HepG2 (cell line): Measurements from ENCODE around the gene PIN4. TPM values are rescaled to one million over a fixed set of nuclear protein-coding genes. Genes with fewer than 3 reads are reported as not detected.

ENCODE experiments used
- ATAC-seq: fragments of 200-7000 bp; cut with Tn5 transposase; 3 replicates; pipeline ENCODE4 v1.9.1; 2020; ENCODE audit warnings: mild to moderate bottlenecking, moderate library complexity
- BruUV-seq: library from RNA; stranded (reverse); fragments of 400-500 nt; replicated peaks from 2 replicates; lab custom pipeline; 2021; lab: Mats Ljungman, UMichigan
- CTCF ChIA-PET: fragments of 300-600 bp; formaldehyde crosslinking; extraction: SDS; loops from one replicate; lab custom pipeline; 2021; ENCODE audit warnings: low total read pairs, inconsistent platforms, low intra/inter-chr PET ratio; lab: Yijun Ruan, JAX
- POLR2A ChIA-PET: fragments of 350-600 bp; sonication (Branson Sonifier 250); formaldehyde crosslinking; loops from one replicate; lab custom pipeline; 2020; ENCODE audit warnings: antibody characterized with exemption, inconsistent platforms; lab: Yijun Ruan, JAX
- DNase-seq: peaks from one replicate; pipeline ENCODE4 v3.0.0-alpha.2; 2015; ENCODE audit warnings: low spot score
- FAIRE-seq: peaks from 3 replicates; lab custom pipeline; 2011; peaks lifted over from hg19 to GRCh38; lab: Jason Lieb, UNC
- H2AFZ ChIP-seq: one replicate; pipeline ENCODE4 v1.6.1; 2011; ENCODE audit warnings: low read length, inconsistent platforms
- H3K27ac ChIP-seq: fragments of 300-600 bp; 3 replicates; pipeline ENCODE4 v1.8.0; 2011; ENCODE audit warnings: mixed run types, mild to moderate bottlenecking, mixed read lengths, low read length, inconsistent platforms; ENCODE audit not compliant: insufficient read depth; ENCODE audit errors: extremely low read length
- H3K27me3 ChIP-seq, 2 experiments: fragments of 200-600 bp in 1 of 2; 2 replicates in 1 of 2; 3 replicates in 1 of 2; pipeline versions ENCODE4 v1.6.0 to v1.8.0; 2011; ENCODE audit warnings: low read length in 2 of 2, mild to moderate bottlenecking in 2 of 2, moderate library complexity in 2 of 2, inconsistent platforms in 1 of 2; ENCODE audit not compliant: insufficient read depth in 2 of 2, control insufficient read depth in 1 of 2
- H3K36me3 ChIP-seq, 2 experiments: fragments of 200-600 bp in 1 of 2; replicated peaks in 1 of 2; 2 replicates in 1 of 2; 3 replicates in 1 of 2; pipeline versions ENCODE4 v1.5.1 to v1.8.0; 2011; ENCODE audit warnings: low read length in 2 of 2, inconsistent platforms in 1 of 2; ENCODE audit not compliant: insufficient read depth in 2 of 2, control insufficient read depth in 1 of 2
- H3K4me1 ChIP-seq: 2 replicates; pipeline ENCODE4 v1.5.1; 2012; ENCODE audit warnings: low read length, inconsistent platforms; ENCODE audit not compliant: insufficient read depth
- H3K4me2 ChIP-seq: 2 replicates; pipeline ENCODE4 v1.6.0; 2011; ENCODE audit warnings: low read depth, low read length, inconsistent platforms
- H3K4me3 ChIP-seq, 3 experiments: fragments of 200-600 bp in 1 of 3; sonication (generic), shearing (Covaris generic) in 1 of 3; replicated peaks in 1 of 3; 2 replicates each; pipeline ENCODE4 v1.5.1; 2011 to 2016; ENCODE audit warnings: low read length in 3 of 3, inconsistent platforms in 2 of 3, low read depth in 2 of 3, mild to moderate bottlenecking in 2 of 3, control low read depth in 1 of 3, mixed read lengths in 1 of 3; ENCODE audit not compliant: insufficient read depth in 1 of 3
- H3K79me2 ChIP-seq: one replicate; pipeline ENCODE4 v1.6.1; 2011; ENCODE audit warnings: low read length, inconsistent platforms; ENCODE audit not compliant: insufficient read depth
- H3K9ac ChIP-seq: 2 replicates; pipeline ENCODE4 v1.6.0; 2011; ENCODE audit warnings: mild to moderate bottlenecking, low read depth, low read length, inconsistent platforms; ENCODE audit not compliant: insufficient read depth
- H3K9me3 ChIP-seq: 2 replicates; pipeline ENCODE4 v1.5.1; 2012; ENCODE audit warnings: mild to moderate bottlenecking, low read length
- H4K20me1 ChIP-seq: 2 replicates; pipeline ENCODE4 v1.6.0; 2011; ENCODE audit warnings: inconsistent platforms, mild to moderate bottlenecking, low read length, moderate library complexity; ENCODE audit not compliant: insufficient read depth
- ATAD3A ChIP-seq: sonication (generic); formaldehyde crosslinking; IDR thresholded peaks from 2 replicates; pipeline ENCODE4 v1.4.0; 2020; ENCODE audit warnings: missing genetic modification reagents
- ATF7-NPFF ChIP-seq: sonication (generic); formaldehyde crosslinking; IDR thresholded peaks from 2 replicates; pipeline ENCODE4 v1.8.1; 2023; ENCODE audit warnings: mild to moderate bottlenecking, low read depth, missing genetic modification reagents, moderate library complexity
- DZIP1 ChIP-seq: sonication (generic); formaldehyde crosslinking; IDR thresholded peaks from 2 replicates; pipeline ENCODE4 v1.5.0; 2020; ENCODE audit warnings: mild to moderate bottlenecking, missing genetic modification reagents
- IRX3 ChIP-seq: sonication (generic); formaldehyde crosslinking; IDR thresholded peaks from 2 replicates; pipeline ENCODE4 v1.8.1; 2023; ENCODE audit warnings: mild to moderate bottlenecking, low read depth, missing genetic modification reagents, borderline replicate concordance
- POLR2G ChIP-seq: fragments of 200-400 bp; formaldehyde crosslinking; IDR thresholded peaks from 2 replicates; pipeline ENCODE4 v1.6.1; 2018; ENCODE audit warnings: mild to moderate bottlenecking, low read depth, low read length, moderate library complexity
- TRAFD1 ChIP-seq: sonication (generic); formaldehyde crosslinking; IDR thresholded peaks from 2 replicates; pipeline ENCODE4 v1.5.1; 2020; ENCODE audit warnings: missing genetic modification reagents, mild to moderate bottlenecking, borderline replicate concordance
- ZFX ChIP-seq: sonication (generic); formaldehyde crosslinking; IDR thresholded peaks from 2 replicates; pipeline ENCODE4 v1.4.0; 2020; ENCODE audit warnings: mild to moderate bottlenecking, low read depth, missing genetic modification reagents, moderate library complexity
- ZIK1 ChIP-seq: sonication (generic); formaldehyde crosslinking; IDR thresholded peaks from 2 replicates; pipeline ENCODE4 v1.5.0; 2020; ENCODE audit warnings: mild to moderate bottlenecking, low read depth, missing genetic modification reagents, borderline replicate concordance
- ZNF280D ChIP-seq: sonication (generic); formaldehyde crosslinking; IDR thresholded peaks from 2 replicates; pipeline ENCODE4 v1.5.1; 2020; ENCODE audit warnings: mild to moderate bottlenecking, missing genetic modification reagents
- ZNF333 ChIP-seq: sonication (generic); formaldehyde crosslinking; IDR thresholded peaks from 2 replicates; pipeline ENCODE4 v1.4.0; 2020; ENCODE audit warnings: mild to moderate bottlenecking, missing genetic modification reagents, borderline replicate concordance
- ZNF562 ChIP-seq: sonication (generic); formaldehyde crosslinking; IDR thresholded peaks from 2 replicates; pipeline ENCODE4 v1.8.0; 2022; ENCODE audit warnings: missing genetic modification reagents, borderline replicate concordance
- ZNF569 ChIP-seq: sonication (generic); formaldehyde crosslinking; IDR thresholded peaks from 2 replicates; pipeline ENCODE4 v1.5.0; 2020; ENCODE audit warnings: mild to moderate bottlenecking, missing genetic modification reagents, moderate library complexity, borderline replicate concordance
- WGBS: methylation state at CpG from one replicate; pipeline ENCODE4 v1.1.6; 2017; ENCODE audit warnings: low lambda C conversion rate; 5-methylcytosine and 5-hydroxymethylcytosine counted together
- in situ Hi-C: cut with HindIII; loops from 2 replicates; pipeline ENCODE4 v1.10.0; 2017; ENCODE audit warnings: low pct_unique_long_range_greater_than_20kb; ENCODE audit not compliant: extremely low pct_ligation_motif_present
- intact Hi-C: fragments of 100-400 bp; cut with micrococcal nuclease; formaldehyde crosslinking; loops from one replicate; pipeline ENCODE4 v1.10.0; 2022; ENCODE audit not compliant: unreplicated experiment
- polyA plus RNA-seq, 8 experiments: library from polyadenylated mRNA; depleted of rRNA in 3 of 8; stranded (reverse) in 7 of 8; unstranded in 1 of 8; fragments of >200 nt; fragmentation: Illumina TruSeq in 4 of 8; extraction: Trizol in 4 of 8; gene quantifications; 2 replicates each; pipeline versions ENCODE4 v1.2.1 to v1.2.3, GENCODE V29; 2011 to 2016; ENCODE audit warnings: low read depth in 4 of 8, missing spikeins in 1 of 8, mixed read lengths in 1 of 8; ENCODE audit not compliant: insufficient read depth in 1 of 8
- total RNA-seq, 5 experiments: library from RNA; depleted of rRNA; stranded (reverse); fragments of >200 nt; fragmentation: Illumina TruSeq; extraction: Trizol; gene quantifications; 2 replicates each; pipeline ENCODE4 v1.2.3, GENCODE V29; 2016; ENCODE audit warnings: low read depth in 1 of 5
- TF ChIP-seq, protein P1 (sequence below): sonication (generic); formaldehyde crosslinking; IDR thresholded peaks from 2 replicates; pipeline ENCODE4 v1.5.0; 2020; ENCODE audit warnings: missing genetic modification reagents

Gene PIN4
- total and polyA plus RNA-seq, 2 of the 13 experiments (the other 11 are each of a cell fraction or from before 2014, with no cell fraction given) = 12.6 to 29.5 TPM

DNA sequence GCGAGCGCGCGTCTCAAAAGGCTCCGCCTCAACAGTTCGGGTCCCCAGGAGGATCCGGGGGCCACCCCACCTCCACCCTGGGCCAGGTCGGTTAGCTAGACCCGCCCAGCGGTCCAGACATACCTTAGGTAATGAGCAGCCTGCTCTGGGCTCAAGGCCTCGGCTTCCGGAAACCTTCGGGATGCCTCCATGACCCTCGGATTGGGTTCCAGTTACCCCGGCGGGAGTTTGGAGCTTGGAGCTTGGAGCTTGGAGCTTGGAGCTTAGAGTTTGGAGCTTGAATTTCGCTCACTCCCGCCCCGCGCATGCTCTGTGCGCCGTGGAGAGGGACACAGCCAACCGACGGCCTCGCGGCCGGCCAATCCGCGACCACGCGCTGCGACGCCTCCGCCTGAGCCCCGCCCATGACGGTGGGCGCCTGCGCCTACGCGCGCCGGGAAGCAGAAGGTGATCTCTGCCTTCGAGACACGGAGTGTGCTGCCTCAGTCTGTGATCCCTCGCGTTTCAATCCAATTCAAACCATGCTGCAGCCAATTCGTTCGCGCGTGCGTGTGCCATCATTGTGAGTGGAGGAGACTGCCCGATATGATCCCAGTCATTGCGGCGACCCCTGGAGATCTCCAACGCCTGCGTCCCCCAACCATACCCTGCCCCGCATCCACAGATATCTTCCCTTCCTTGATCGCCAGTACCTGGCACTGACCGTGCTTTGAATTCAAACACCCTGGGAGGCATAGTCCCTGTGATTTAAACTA is 57.3 kb downstream of the PIN4 start, which contains the start of gene ERCC6L:
Gene ERCC6L (minus strand): TSS at position 307 of the 755 bp plus-strand sequence. CDS start 116 bp downstream, at position 191.
- Histone ChIP-seq H3K4me1 (no peaks in the 10 kb centered on the region), H3K9me3 (no peaks in the 10 kb centered on the region), H3K4me3 (peak within 1 kb of the TSS; percentile 60 to 71 (median 60)), H3K4me2 (peak within 1 kb of the TSS; percentile 63), H3K9ac (peak within 1 kb of the TSS; percentile 56), H2AFZ (no peak within 1 kb of the TSS), H4K20me1 (no peaks in the 10 kb centered on the region), H3K79me2 (no peaks in the 10 kb centered on the region), H3K27ac (peak within 1 kb of the TSS; percentile 65), H3K36me3 (no peaks in the 10 kb centered on the region), H3K27me3 (no peaks in the 10 kb centered on the region)
- 100% methylated on average over 1 of the region's 59 CpGs for WGBS
- FAIRE-seq (peak; percentile 77), ATAC-seq (peak; percentile 98), DNase-seq (peak; percentile 70)
- BruUV-seq = no TSS peak
- CTCF ChIA-PET = no interaction called here
- POLR2A ChIA-PET = interaction anchor here (0.7 to 1.0 kb wide), 3 partner anchors 9 to 58 kb away, joined by 3 to 4 read pairs (median 4); partner anchors contain the start of genes PIN4 and RPS4X
- intact Hi-C loops (loop anchor here (10.0 kb wide), 1 partner anchor 54 kb away; the partner anchor contains the start of gene PIN4), in situ Hi-C loops (no loop called here)
- TF ChIP-seq ATAD3A (CRISPR knock-in tag) = no peak
- TF ChIP-seq ZNF280D (CRISPR knock-in tag) = no peak
- 0 out of 2 replicates have a peak, but pooled peaks have one; percentile 31 for TF ChIP-seq ZIK1
- no peak for TF ChIP-seq TRAFD1 (CRISPR knock-in tag)
- TF ChIP-seq ZFX (CRISPR knock-in tag) = peak; percentile 29
- no peak for TF ChIP-seq ZNF569
- TF ChIP-seq ZNF562 = 0 out of 2 replicates have a peak, but pooled peaks have one; percentile 19
- TF ChIP-seq, protein P1, sequence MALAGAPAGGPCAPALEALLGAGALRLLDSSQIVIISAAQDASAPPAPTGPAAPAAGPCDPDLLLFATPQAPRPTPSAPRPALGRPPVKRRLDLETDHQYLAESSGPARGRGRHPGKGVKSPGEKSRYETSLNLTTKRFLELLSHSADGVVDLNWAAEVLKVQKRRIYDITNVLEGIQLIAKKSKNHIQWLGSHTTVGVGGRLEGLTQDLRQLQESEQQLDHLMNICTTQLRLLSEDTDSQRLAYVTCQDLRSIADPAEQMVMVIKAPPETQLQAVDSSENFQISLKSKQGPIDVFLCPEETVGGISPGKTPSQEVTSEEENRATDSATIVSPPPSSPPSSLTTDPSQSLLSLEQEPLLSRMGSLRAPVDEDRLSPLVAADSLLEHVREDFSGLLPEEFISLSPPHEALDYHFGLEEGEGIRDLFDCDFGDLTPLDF = peak; percentile 52; the same call in 1 of the 2 replicates
- TF ChIP-seq POLR2G = peak; percentile 48
- TF ChIP-seq ATF7-NPFF (CRISPR knock-in tag) = peak; percentile 27; the same call in 1 of the 2 replicates
- peak; percentile 72; the same call in 1 of the 2 replicates for TF ChIP-seq IRX3 (CRISPR knock-in tag)
- TF ChIP-seq DZIP1 = peak; percentile 17; the same call in 1 of the 2 replicates
- 0 out of 2 replicates have a peak, but pooled peaks have one; percentile 38 for TF ChIP-seq ZNF333 (CRISPR knock-in tag)
